DMS114 treated with DMSO at 0.1 percent for 48 hours (cell line): ENCODE measurements around the gene SAMSN1.
"Not testable (repeated sequence)": the region's sequence is repeated elsewhere in the genome, so short reads cannot be mapped to it uniquely, and the experiment has no call there.

Source experiments
- DNase-seq: peaks from one replicate; lab custom pipeline; 2025; ENCODE audit not compliant: unreplicated experiment; lab: John Stamatoyannopoulos, UW

SAMSN1 gene

GRCh38 chr21:14531757-14532316 is 14.3 kb downstream of the SAMSN1 start:
- DNase-seq: no peak

DNA sequence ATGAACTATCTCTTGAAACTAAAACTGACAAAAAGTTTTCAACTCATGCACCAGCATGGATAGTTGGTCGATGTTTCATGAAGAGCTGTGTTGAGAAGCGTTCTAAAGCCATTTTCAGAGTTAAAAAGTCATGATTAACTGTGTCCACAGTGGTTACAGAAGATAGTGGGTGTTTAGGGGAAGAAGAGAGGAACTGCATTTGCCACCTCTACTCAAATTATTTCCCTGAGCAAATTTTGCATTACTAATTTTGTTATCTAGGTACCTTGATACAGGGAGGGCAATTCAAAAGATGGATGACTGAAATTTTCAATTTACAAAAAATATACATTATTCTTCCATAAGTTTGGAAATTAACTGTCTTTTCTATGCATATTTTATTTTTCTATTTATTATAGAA is 15.5 kb downstream of the SAMSN1 start:
- DNase-seq: no peak

DNA sequence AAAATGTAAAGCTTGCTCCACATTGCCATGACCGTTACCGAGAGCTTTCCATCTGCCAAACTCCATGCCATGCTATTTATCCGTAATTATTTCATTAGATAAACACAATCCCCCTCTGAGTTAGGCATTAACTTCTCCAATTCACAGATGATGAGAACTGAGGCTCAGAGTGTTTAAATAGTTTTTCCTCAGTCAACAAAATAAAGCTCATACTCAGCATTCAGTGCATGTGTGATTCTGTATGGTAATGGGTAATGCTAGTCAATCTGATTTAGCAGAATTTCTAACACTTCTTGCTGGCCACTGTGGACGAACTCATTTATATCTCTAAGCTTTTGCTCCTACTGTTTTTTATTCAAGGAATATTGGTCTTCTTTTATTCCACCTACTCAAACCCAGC is 17.3 kb downstream of the SAMSN1 start:
- no peak for DNase-seq

DNA sequence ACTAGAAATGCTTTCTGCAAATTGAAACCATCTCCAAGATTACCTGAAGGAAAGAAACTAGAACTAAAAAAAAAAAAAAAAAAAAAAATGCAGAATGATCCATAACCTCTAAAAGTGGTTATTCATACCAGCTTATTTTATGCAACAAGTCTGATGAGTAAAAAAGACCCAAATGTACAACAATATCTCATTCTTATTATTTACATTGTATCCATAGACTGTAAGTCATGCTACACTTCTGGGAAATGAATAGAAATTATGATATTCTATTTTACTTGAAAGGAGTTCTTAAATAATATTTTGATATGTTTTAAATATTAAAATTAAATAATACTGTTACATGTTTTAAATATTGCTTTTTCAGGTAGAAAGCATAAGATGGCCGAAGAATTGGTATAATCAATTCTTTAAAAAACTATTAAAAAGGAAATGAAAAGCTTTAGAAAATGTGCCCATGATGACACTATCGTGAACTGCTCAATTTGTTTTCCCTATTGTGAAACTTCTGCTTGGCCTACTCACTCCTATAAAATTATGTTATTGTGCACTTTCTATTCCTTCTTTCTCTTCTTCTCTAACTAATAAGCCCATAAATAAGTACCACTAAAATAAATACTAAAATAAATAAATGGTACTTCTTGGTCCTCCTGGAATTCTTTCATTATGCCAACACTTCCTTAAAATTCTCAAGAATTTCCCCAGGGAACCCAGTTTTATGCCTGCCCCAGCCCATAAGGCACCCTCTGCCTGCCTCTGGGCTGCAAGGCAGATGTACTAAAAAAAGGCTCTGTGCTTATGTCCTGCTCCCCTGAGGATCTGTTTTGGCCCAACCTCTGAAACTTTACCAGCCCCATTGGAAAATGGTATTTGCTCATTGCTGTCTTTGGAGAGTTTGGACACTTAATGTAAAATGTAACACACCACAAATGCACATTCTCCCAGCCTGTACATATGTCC is 18.1 kb downstream of the SAMSN1 start:
- DNase-seq: no peak

- DNase-seq: no peak
Observed at GRCh38 chr21:14526836-14527695, 19.0 kb downstream of the SAMSN1 start.

GRCh38 chr21:14526199-14526598 is 19.9 kb downstream of the SAMSN1 start:
- DNase-seq: no peak

- no peak for DNase-seq
Observed at GRCh38 chr21:14523234-14523633, 22.9 kb downstream of the SAMSN1 start.

DNA sequence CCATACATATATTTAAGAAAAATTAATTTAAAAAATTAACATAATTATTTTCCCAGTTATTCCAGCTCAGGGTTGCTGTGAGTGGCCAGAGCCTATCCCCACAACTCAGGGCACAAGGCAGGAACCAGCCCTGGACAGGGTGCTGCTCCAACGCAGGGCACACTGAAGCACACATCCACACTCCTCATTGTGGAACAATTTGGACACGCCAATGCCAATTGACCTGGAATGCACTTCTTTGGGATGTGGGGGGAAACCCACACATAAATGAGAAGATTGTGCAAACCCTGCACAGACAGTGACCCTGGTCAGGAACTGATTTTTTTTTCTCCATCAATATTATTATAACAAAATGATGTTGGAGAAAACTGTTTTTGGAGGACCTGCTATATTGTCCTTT is 23.4 kb downstream of the SAMSN1 start:
- no peak for DNase-seq

- no peak for DNase-seq
Observed at GRCh38 chr21:14520535-14520934, 25.6 kb downstream of the SAMSN1 start.

DNA sequence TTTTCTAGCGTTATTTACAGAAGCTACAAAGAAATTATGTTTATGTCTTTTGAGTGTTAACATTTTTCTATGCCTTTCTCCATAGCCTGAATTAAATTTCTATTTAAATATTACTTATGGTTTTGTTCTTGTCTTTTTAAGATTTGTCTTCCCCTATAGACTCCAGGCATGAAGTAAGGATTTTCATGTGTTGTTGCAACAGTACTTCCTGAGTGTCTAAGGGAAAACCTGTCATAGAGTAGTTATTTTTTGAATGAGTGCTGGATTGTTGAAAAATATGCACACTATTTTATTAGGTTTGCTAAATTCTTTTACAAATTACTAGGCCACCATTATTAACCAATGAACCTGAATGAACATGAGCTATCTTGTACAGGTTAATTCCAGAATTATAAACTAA is 27.1 kb downstream of the SAMSN1 start:
- no peak for DNase-seq

GRCh38 chr21:14513804-14514203 is 32.3 kb downstream of the SAMSN1 start:
- DNase-seq: no peak

DNA sequence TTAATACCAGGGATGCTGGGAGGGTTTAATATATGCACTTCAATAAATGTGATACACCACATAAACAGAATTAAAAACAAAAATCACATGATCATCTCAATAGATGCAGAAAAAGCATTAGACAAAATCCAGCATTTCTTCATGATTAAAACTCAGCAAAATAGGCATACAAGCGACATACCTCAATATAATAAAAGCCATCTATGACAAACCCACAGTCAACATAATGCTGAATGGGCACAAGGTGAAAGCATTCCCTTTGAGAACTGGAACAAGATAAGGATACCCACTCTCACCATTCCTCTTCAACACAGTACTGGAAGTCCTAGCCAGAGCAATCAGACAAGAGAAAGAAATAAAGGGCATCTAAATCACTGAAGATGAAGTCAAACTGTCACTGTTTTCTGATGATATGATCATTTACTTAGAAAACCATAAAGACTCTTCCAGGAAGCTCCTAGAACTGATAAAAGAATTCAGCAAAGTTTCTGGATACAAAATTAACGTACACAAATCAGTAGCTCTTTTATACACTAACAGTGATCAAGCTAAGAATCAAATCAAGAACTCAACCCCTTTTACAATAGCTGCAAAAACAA is 39.2 kb downstream of the SAMSN1 start:
- DNase-seq: not testable (repeated sequence)

DNA sequence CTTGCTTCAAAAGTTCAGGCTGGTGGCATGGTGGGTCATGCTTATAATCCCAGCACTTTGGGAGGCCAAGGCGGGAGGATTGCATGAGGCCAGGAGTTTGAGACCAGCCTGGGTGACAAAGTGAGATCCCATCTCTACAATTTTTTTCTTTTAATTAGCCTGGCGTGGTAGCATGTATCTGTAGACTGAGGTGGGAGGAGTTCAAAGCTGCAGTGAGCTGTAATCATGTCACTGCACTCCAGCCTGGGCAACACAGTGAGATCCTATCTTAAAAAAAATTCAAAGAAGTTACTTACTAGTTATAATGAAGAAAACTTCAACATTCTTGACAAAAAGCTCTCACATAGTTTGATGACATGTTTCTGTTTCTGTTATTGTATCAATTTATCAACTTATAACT is 45.2 kb downstream of the SAMSN1 start:
- no peak for DNase-seq

GRCh38 chr21:14499316-14499715 is 46.8 kb downstream of the SAMSN1 start:
- DNase-seq: no peak

GRCh38 chr21:14497825-14498224 is 48.3 kb downstream of the SAMSN1 start:
- DNase-seq: no peak

DNA sequence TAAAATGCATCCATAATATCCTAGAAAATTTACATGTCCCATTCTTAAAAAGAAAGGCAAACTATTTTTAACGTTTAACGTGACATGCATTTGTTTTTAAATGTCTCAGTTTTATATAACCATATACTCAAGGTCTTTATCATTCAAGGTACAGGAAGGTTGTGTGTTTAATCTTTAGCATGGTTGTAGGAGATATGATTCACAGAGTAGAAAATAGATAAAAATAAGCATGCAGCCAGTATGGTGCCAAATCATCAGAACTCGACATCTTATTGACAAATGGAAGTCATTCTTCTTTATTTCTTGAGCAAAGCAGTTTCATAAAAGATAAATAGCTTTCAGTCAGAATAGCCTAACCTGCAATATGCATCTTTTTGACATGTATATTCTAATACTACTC is 51.0 kb downstream of the SAMSN1 start:
- DNase-seq: no peak

- not testable (repeated sequence) for DNase-seq
Observed at GRCh38 chr21:14494181-14494580, 51.9 kb downstream of the SAMSN1 start.

GRCh38 chr21:14493731-14494130 is 52.4 kb downstream of the SAMSN1 start:
- DNase-seq: no peak

GRCh38 chr21:14492931-14493330 is 53.2 kb downstream of the SAMSN1 start:
- no peak for DNase-seq

- no peak for DNase-seq
Observed at GRCh38 chr21:14491269-14491681, 54.8 kb downstream of the SAMSN1 start.

DNA sequence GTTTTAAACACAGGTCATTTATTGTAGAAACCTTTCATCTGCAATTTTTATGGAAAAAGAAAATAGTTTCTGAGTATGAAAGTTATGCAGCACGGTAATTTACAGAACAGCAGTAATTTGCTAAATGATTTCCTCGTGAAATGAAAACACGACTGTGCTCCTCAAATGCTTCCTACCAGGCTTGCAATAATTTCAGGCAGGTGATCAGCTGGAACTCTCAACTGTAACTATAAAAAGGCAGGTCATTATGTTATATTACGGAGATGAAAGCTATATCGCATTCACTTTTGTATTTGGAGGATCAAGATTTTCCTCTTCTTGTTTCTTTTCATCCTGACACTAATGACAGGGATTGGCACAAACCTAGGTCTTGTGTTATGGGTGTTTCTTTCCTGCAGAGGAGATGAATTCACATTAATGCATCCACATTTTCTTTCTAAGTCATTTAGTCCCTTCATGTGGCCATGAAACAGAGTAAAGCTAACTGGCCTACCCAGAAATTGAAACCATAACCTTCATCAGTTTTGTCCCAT is 57.4 kb downstream of the SAMSN1 start:
- DNase-seq: no peak
